Skin of body (tissue), 2 donors: ENCODE data around the gene UBASH3B. TPM values are rescaled to one million over a fixed set of nuclear protein-coding genes. Genes with fewer than 3 reads are reported as not detected.
A peak's percentile ranks its signal among the peaks of the same experiment; 100 is the strongest.

Source experiments
- DNase-seq: peaks from one replicate; lab custom pipeline; 2025; lab: John Stamatoyannopoulos, UW
- total RNA-seq: library from RNA; depleted of rRNA; stranded (reverse); fragments of >200 nt; gene quantifications from one replicate; pipeline ENCODE4 v1.2.3, GENCODE V29; 2014

The UBASH3B gene
- total RNA-seq, 1 donor from 2014 or later = 3.8 TPM

GRCh38 chr11:122706291-122707088 lies 51.0 kb downstream of the UBASH3B start:
- peak; percentile 23 for DNase-seq

GRCh38 chr11:122707111-122707510 lies 51.6 kb downstream of the UBASH3B start:
- no peak for DNase-seq

GRCh38 chr11:122707901-122708300 lies 52.4 kb downstream of the UBASH3B start:
- DNase-seq = no peak

- peak; percentile 25 for DNase-seq
These were observed 53.7 kb downstream of the UBASH3B start for GRCh38 chr11:122709039-122709760.

GRCh38 chr11:122711362-122711761 lies 55.8 kb downstream of the UBASH3B start:
- no peak for DNase-seq

GRCh38 chr11:122711831-122712381 lies 56.4 kb downstream of the UBASH3B start:
- peak; percentile 85 for DNase-seq

GRCh38 chr11:122714004-122714403 lies 58.5 kb downstream of the UBASH3B start:
- no peak for DNase-seq

- DNase-seq = no peak
These were observed 59.0 kb downstream of the UBASH3B start for GRCh38 chr11:122714484-122714883.

- DNase-seq = no peak
These were observed 60.3 kb downstream of the UBASH3B start for GRCh38 chr11:122715548-122716440.

GRCh38 chr11:122717264-122717867 lies 61.8 kb downstream of the UBASH3B start:
- DNase-seq = no peak

- peak; percentile 57 for DNase-seq
These were observed 64.8 kb downstream of the UBASH3B start for GRCh38 chr11:122720107-122720881.

- peak; percentile 40 for DNase-seq
These were observed 65.9 kb downstream of the UBASH3B start for GRCh38 chr11:122721201-122721963.

- no peak for DNase-seq
These were observed 66.4 kb downstream of the UBASH3B start for GRCh38 chr11:122721964-122722266.

GRCh38 chr11:122723106-122723505 lies 67.6 kb downstream of the UBASH3B start:
- DNase-seq = no peak

- no peak for DNase-seq
These were observed 68.1 kb downstream of the UBASH3B start for GRCh38 chr11:122723576-122723975.

GRCh38 chr11:122724520-122724919 lies 69.0 kb downstream of the UBASH3B start:
- DNase-seq = no peak

- DNase-seq = no peak
These were observed 70.5 kb downstream of the UBASH3B start for GRCh38 chr11:122726028-122726427.

GRCh38 chr11:122727101-122727929 lies 71.8 kb downstream of the UBASH3B start:
- DNase-seq = peak; percentile 65

- DNase-seq = no peak
These were observed 73.0 kb downstream of the UBASH3B start for GRCh38 chr11:122728561-122728960.
